DOHH2 (cell line): ENCODE data around the gene SDCBP2.
A peak's percentile ranks its signal among the peaks of the same experiment; 100 is the strongest.

ENCODE experiments used
- H3F3A ChIP-seq: fragments of 200-600 bp; sonication (generic), shearing (Covaris generic); 2 replicates; pipeline ENCODE4 v1.6.0; 2016; ENCODE audit warnings: antibody characterized with exemption, mild to moderate bottlenecking; ENCODE audit not compliant: control insufficient read depth, insufficient read depth
- H3K27ac ChIP-seq: fragments of 200-600 bp; sonication (generic); 2 replicates; pipeline ENCODE4 v1.5.1; 2014; ENCODE audit warnings: low read depth, mild to moderate bottlenecking, low read length, moderate library complexity
- H3K27me3 ChIP-seq: fragments of 200-600 bp; sonication (generic); 2 replicates; pipeline ENCODE4 v1.6.1; 2014; ENCODE audit warnings: mild to moderate bottlenecking, low read length, mixed read lengths; ENCODE audit not compliant: control insufficient read depth
- H3K36me3 ChIP-seq: fragments of 200-600 bp; sonication (generic); 2 replicates; pipeline ENCODE4 v1.6.1; 2014; ENCODE audit warnings: mild to moderate bottlenecking, low read length, moderate library complexity, mixed read lengths; ENCODE audit not compliant: control insufficient read depth
- H3K4me1 ChIP-seq: fragments of 200-600 bp; sonication (generic); 2 replicates; pipeline ENCODE4 v1.6.1; 2014; ENCODE audit warnings: mild to moderate bottlenecking, low read length, mixed read lengths; ENCODE audit not compliant: control insufficient read depth
- H3K4me2 ChIP-seq: fragments of 200-600 bp; sonication (generic); 2 replicates; pipeline ENCODE4 v1.6.0; 2014; ENCODE audit warnings: mild to moderate bottlenecking, low read length, moderate library complexity
- H3K4me3 ChIP-seq: fragments of 200-600 bp; sonication (generic); 2 replicates; pipeline ENCODE4 v1.5.1; 2014; ENCODE audit warnings: mild to moderate bottlenecking, low read length, mixed read lengths
- H3K79me2 ChIP-seq: fragments of 200-600 bp; sonication (generic); 2 replicates; pipeline ENCODE4 v1.6.1; 2014; ENCODE audit warnings: mild to moderate bottlenecking, low read length, mixed read lengths; ENCODE audit not compliant: control insufficient read depth
- H3K9me2 ChIP-seq: fragments of 200-600 bp; sonication (generic); replicated peaks from 2 replicates; pipeline ENCODE4 v1.6.1; 2014; ENCODE audit warnings: mild to moderate bottlenecking, low read length, mixed read lengths; ENCODE audit not compliant: control insufficient read depth
- H3K9me3 ChIP-seq: fragments of 200-600 bp; sonication (generic); 2 replicates; pipeline ENCODE4 v1.6.1; 2014; ENCODE audit warnings: antibody characterized with exemption, low read length, mixed read lengths; ENCODE audit not compliant: control insufficient read depth, insufficient read depth
- H4K20me1 ChIP-seq: fragments of 200-600 bp; sonication (generic); 2 replicates; pipeline ENCODE4 v1.6.0; 2014; ENCODE audit warnings: low read depth, mild to moderate bottlenecking, antibody characterized with exemption, low read length, moderate library complexity; ENCODE audit not compliant: control insufficient read depth, insufficient read depth
- EZH2phosphoT487 ChIP-seq: fragments of 200-600 bp; sonication (generic); IDR thresholded peaks from 2 replicates; pipeline ENCODE4 v1.6.1; 2017; ENCODE audit warnings: borderline replicate concordance, mild to moderate bottlenecking, antibody characterized with exemption, low read length, moderate library complexity, mixed read lengths
- TF ChIP-seq, protein P1 (sequence below): fragments of 200-600 bp; sonication (generic); IDR thresholded peaks from one replicate; pipeline ENCODE4 v1.5.1; 2014; ENCODE audit warnings: antibody characterized with exemption, mild to moderate bottlenecking, low read depth, low read length; ENCODE audit not compliant: poor library complexity, severe bottlenecking

Gene SDCBP2

GRCh38 chr20:1323830-1324597 lies 4.9 kb downstream of the SDCBP2 start:
- H3K4me2 ChIP-seq: peak overlapping the region; percentile 89
- H3K9me2 ChIP-seq: no peaks in the 10 kb centered on the region
- no peak for TF ChIP-seq EZH2phosphoT487
- TF ChIP-seq, protein P1, sequence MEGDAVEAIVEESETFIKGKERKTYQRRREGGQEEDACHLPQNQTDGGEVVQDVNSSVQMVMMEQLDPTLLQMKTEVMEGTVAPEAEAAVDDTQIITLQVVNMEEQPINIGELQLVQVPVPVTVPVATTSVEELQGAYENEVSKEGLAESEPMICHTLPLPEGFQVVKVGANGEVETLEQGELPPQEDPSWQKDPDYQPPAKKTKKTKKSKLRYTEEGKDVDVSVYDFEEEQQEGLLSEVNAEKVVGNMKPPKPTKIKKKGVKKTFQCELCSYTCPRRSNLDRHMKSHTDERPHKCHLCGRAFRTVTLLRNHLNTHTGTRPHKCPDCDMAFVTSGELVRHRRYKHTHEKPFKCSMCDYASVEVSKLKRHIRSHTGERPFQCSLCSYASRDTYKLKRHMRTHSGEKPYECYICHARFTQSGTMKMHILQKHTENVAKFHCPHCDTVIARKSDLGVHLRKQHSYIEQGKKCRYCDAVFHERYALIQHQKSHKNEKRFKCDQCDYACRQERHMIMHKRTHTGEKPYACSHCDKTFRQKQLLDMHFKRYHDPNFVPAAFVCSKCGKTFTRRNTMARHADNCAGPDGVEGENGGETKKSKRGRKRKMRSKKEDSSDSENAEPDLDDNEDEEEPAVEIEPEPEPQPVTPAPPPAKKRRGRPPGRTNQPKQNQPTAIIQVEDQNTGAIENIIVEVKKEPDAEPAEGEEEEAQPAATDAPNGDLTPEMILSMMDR: no peak
- peaks cover 38% of the 10 kb centered on the region for H3K79me2 ChIP-seq
- H3K27ac ChIP-seq: no peak overlapping the region
- H3K36me3 ChIP-seq: peaks cover 24% of the 10 kb centered on the region
- peaks cover 38% of the 10 kb centered on the region for H3K4me1 ChIP-seq
- H4K20me1 ChIP-seq: peaks cover 9% of the 10 kb centered on the region
- peak overlapping the region; percentile 80 for H3K4me3 ChIP-seq
- H3K9me3 ChIP-seq: no peaks in the 10 kb centered on the region
- no peaks in the 10 kb centered on the region for H3K27me3 ChIP-seq
- no peaks in the 10 kb centered on the region for H3F3A ChIP-seq

GRCh38 chr20:1323256-1323655 lies 5.7 kb downstream of the SDCBP2 start:
- Histone ChIP-seq H3K4me1 (peaks cover 32% of the 10 kb centered on the region), H3K4me2 (no peak overlapping the region), H3K27ac (no peak overlapping the region), H3K9me2 (no peaks in the 10 kb centered on the region), H3K79me2 (peaks cover 31% of the 10 kb centered on the region), H3K9me3 (no peaks in the 10 kb centered on the region), H3F3A (no peaks in the 10 kb centered on the region), H3K4me3 (no peak overlapping the region), H3K36me3 (peaks cover 19% of the 10 kb centered on the region), H3K27me3 (no peaks in the 10 kb centered on the region; the same call in 1 of the 2 replicates), H4K20me1 (peaks cover 9% of the 10 kb centered on the region)
- TF ChIP-seq, protein P1: no peak
- TF ChIP-seq EZH2phosphoT487: no peak

GRCh38 chr20:1322511-1323245 lies 6.3 kb downstream of the SDCBP2 start:
- no peaks in the 10 kb centered on the region for H3K9me2 ChIP-seq
- peaks cover 9% of the 10 kb centered on the region for H4K20me1 ChIP-seq
- peaks cover 25% of the 10 kb centered on the region for H3K79me2 ChIP-seq
- peaks cover 15% of the 10 kb centered on the region for H3K36me3 ChIP-seq
- no peak overlapping the region for H3K4me2 ChIP-seq
- no peaks in the 10 kb centered on the region for H3K9me3 ChIP-seq
- H3K27me3 ChIP-seq: peaks cover 6% of the 10 kb centered on the region
- H3K4me1 ChIP-seq: peaks cover 27% of the 10 kb centered on the region
- no peak overlapping the region for H3K27ac ChIP-seq
- TF ChIP-seq EZH2phosphoT487: no peak
- no peak overlapping the region for H3K4me3 ChIP-seq
- H3F3A ChIP-seq: no peaks in the 10 kb centered on the region

GRCh38 chr20:1321654-1321939 lies 7.3 kb downstream of the SDCBP2 start:
- H3F3A ChIP-seq: no peaks in the 10 kb centered on the region
- peaks cover 13% of the 10 kb centered on the region for H3K27me3 ChIP-seq
- no peak for TF ChIP-seq EZH2phosphoT487
- TF ChIP-seq, protein P1: no peak
- H4K20me1 ChIP-seq: peaks cover under 1% of the 10 kb centered on the region
- H3K4me2 ChIP-seq: no peak overlapping the region
- H3K27ac ChIP-seq: no peak overlapping the region
- H3K9me2 ChIP-seq: no peaks in the 10 kb centered on the region
- H3K79me2 ChIP-seq: peaks cover 14% of the 10 kb centered on the region
- H3K4me1 ChIP-seq: peaks cover 16% of the 10 kb centered on the region
- H3K4me3 ChIP-seq: no peak overlapping the region
- H3K36me3 ChIP-seq: peaks cover 5% of the 10 kb centered on the region
- no peaks in the 10 kb centered on the region for H3K9me3 ChIP-seq
